MCF 10A (cell line): Measurements from ENCODE around the gene TRAPPC3L. TPM values are rescaled to one million over a fixed set of nuclear protein-coding genes. Genes with fewer than 3 reads are reported as not detected.

Experiments used
- BruUV-seq: library from RNA; stranded (reverse); fragments of 400-500 nt; replicated peaks from 2 replicates; lab custom pipeline; 2021; lab: Mats Ljungman, UMichigan
- CTCF ChIA-PET: fragments of 300-600 bp; sonication (Branson Sonifier 250); formaldehyde crosslinking; extraction: SDS; loops from one replicate; lab custom pipeline; 2021; ENCODE audit warnings: antibody characterized with exemption, inconsistent platforms; lab: Yijun Ruan, JAX
- POLR2A ChIA-PET: fragments of 300-600, 350-650 bp; sonication (Branson Sonifier 250); formaldehyde crosslinking; extraction: SDS; loops from one replicate; lab custom pipeline; 2020; ENCODE audit warnings: antibody characterized with exemption, inconsistent platforms; lab: Yijun Ruan, JAX
- DNase-seq: peaks from one replicate; pipeline ENCODE4 v3.0.0-alpha.2; 2018; ENCODE audit not compliant: unreplicated experiment
- H3K27ac Mint-ChIP-seq: one replicate; pipeline ENCODE4 v1.8.0; 2022; ENCODE audit warnings: mild to moderate bottlenecking, low read depth, mixed read lengths; ENCODE audit not compliant: unreplicated experiment
- H3K27me3 Mint-ChIP-seq: one replicate; pipeline ENCODE4 v1.8.0; 2022; ENCODE audit warnings: mixed read lengths; ENCODE audit not compliant: insufficient read depth, unreplicated experiment
- H3K36me3 Mint-ChIP-seq: one replicate; pipeline ENCODE4 v1.8.0; 2022; ENCODE audit warnings: mild to moderate bottlenecking, moderate library complexity, mixed read lengths; ENCODE audit not compliant: insufficient read depth, unreplicated experiment
- H3K4me1 Mint-ChIP-seq: one replicate; pipeline ENCODE4 v1.8.0; 2022; ENCODE audit warnings: mixed read lengths; ENCODE audit not compliant: insufficient read depth, unreplicated experiment
- H3K4me3 Mint-ChIP-seq: one replicate; pipeline ENCODE4 v1.8.0; 2022; ENCODE audit warnings: mild to moderate bottlenecking, moderate library complexity, mixed read lengths; ENCODE audit not compliant: unreplicated experiment
- H3K9me3 Mint-ChIP-seq: one replicate; pipeline ENCODE4 v1.8.0; 2022; ENCODE audit warnings: mixed read lengths; ENCODE audit not compliant: unreplicated experiment
- intact Hi-C: fragments of 100-400 bp; cut with micrococcal nuclease; formaldehyde crosslinking; loops from 2 replicates; pipeline ENCODE4 v1.14.1; 2022
- total RNA-seq: library from RNA; stranded (reverse); gene quantifications from 2 replicates; pipeline ENCODE4 v1.2.3, GENCODE V29; 2022
- TF ChIP-seq, protein P1 (sequence below): fragments of 200-600 bp; IDR thresholded peaks from one replicate; pipeline ENCODE4 v1.8.0; 2022; ENCODE audit warnings: antibody characterized with exemption, mild to moderate bottlenecking; ENCODE audit not compliant: unreplicated experiment

TRAPPC3L gene
- total RNA-seq, 1 experiment from 2014 or later: not detected

DNA sequence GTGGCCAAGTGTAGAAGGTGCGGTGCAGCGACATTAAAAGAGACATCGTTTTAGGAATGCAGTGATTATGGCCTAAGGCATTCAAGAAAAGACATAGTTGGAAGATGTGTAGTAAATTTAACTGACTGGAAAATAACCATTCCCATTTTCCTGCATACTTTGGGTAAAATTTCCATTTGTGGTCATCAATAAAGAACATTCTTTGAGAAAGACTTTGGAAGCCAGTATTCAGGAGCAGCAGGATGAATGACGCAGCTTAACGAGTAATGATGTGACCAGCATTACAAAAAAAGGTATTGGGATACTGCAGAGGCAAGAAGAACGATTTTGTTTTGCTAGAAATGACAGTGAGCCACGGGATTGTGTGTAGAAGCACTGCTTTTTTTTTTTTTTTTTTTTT is 18.8 kb upstream of the TRAPPC3L start:
- no peaks in the 10 kb centered on the region for H3K9me3 Mint-ChIP-seq
- H3K4me3 Mint-ChIP-seq: no peak overlapping the region
- BruUV-seq: no TSS peak
- H3K27ac Mint-ChIP-seq: no peak overlapping the region
- no peaks in the 10 kb centered on the region for H3K36me3 Mint-ChIP-seq
- ChIA-PET POLR2A (interaction anchor here (0.7 kb wide), 2 partner anchors 116 to 171 kb away, joined by 3 read pairs; no protein-coding TSS in a partner anchor), CTCF (interaction anchor here (0.6 to 9.5 kb wide), 6 partner anchors 9 to 347 kb away, joined by 3 to 155 read pairs (median 24); no protein-coding TSS in a partner anchor)
- TF ChIP-seq, protein P1, sequence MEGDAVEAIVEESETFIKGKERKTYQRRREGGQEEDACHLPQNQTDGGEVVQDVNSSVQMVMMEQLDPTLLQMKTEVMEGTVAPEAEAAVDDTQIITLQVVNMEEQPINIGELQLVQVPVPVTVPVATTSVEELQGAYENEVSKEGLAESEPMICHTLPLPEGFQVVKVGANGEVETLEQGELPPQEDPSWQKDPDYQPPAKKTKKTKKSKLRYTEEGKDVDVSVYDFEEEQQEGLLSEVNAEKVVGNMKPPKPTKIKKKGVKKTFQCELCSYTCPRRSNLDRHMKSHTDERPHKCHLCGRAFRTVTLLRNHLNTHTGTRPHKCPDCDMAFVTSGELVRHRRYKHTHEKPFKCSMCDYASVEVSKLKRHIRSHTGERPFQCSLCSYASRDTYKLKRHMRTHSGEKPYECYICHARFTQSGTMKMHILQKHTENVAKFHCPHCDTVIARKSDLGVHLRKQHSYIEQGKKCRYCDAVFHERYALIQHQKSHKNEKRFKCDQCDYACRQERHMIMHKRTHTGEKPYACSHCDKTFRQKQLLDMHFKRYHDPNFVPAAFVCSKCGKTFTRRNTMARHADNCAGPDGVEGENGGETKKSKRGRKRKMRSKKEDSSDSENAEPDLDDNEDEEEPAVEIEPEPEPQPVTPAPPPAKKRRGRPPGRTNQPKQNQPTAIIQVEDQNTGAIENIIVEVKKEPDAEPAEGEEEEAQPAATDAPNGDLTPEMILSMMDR: no peak
- no peaks in the 10 kb centered on the region for H3K27me3 Mint-ChIP-seq
- DNase-seq: no peak
- H3K4me1 Mint-ChIP-seq: no peaks in the 10 kb centered on the region
- intact Hi-C loops: no loop called here

DNA sequence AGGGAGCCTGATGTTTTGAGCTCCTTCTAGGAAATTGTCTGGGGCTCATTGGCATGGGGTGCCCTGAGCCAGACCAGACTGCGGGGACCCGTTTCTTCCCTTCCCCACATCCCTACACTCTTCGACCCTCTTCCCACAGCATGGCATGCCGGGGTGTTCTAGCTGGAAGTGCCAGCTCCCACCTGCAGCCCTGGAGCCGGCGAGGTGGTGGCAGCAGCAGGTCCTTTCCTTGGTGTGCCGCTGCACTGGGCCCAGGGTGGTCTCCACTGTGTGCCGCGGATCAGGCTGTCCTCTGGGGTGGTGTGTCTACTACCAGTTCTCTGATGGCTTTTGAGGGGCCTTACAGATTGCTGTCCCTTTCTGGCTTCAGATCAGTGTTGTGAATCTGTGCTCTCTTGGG is 18.3 kb upstream of the TRAPPC3L start:
- POLR2A ChIA-PET: interaction anchor here (0.6 to 0.7 kb wide), 3 partner anchors 22 to 171 kb away, joined by 3 read pairs; no protein-coding TSS in a partner anchor
- no peak overlapping the region for H3K27ac Mint-ChIP-seq

DNA sequence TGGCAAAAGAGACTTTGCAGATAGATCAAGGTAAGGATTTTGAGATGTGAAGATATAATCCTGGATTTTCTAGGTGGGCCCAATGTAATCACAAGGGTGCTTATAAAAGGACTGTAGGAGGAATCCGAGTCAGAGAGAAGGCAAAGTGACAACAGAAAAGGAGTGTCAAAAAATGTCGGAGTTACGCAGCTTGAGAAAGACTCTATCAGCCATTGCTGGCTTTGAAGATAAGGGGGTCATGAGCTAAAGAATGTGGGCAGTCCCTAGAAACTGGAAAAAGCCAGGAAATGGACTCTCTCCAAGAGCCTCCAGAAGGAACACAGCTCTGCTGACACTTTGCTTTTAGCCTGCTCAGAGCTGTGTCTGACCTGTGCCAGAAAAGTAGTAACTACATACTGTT is 17.1 kb upstream of the TRAPPC3L start:
- no TSS peak for BruUV-seq
- no peak overlapping the region for H3K4me3 Mint-ChIP-seq
- CTCF ChIA-PET: interaction anchor here (0.6 to 9.5 kb wide), 20 partner anchors 9 to 445 kb away, joined by 3 to 155 read pairs (median 6); partner anchors contain the start of genes CALHM4, CALHM5 and RWDD1
- H3K9me3 Mint-ChIP-seq: no peaks in the 10 kb centered on the region
- H3K27ac Mint-ChIP-seq: no peak overlapping the region
- TF ChIP-seq, protein P1: no peak
- intact Hi-C loops: no loop called here
- POLR2A ChIA-PET: interaction anchor here (0.9 to 1.6 kb wide), 3 partner anchors 9 to 446 kb away, joined by 3 to 7 read pairs (median 4); partner anchors contain the start of gene RWDD1
- no peaks in the 10 kb centered on the region for H3K36me3 Mint-ChIP-seq
- H3K4me1 Mint-ChIP-seq: peaks cover 4% of the 10 kb centered on the region
- H3K27me3 Mint-ChIP-seq: no peaks in the 10 kb centered on the region
- DNase-seq: no peak

More for the DNA sequence above, 18.3 kb upstream of the TRAPPC3L start:
- Mint-ChIP-seq H3K4me3 (no peak overlapping the region), H3K9me3 (no peaks in the 10 kb centered on the region), H3K4me1 (no peaks in the 10 kb centered on the region), H3K27me3 (no peaks in the 10 kb centered on the region), H3K36me3 (no peaks in the 10 kb centered on the region)
- intact Hi-C loops: no loop called here
- TF ChIP-seq, protein P1: no peak
- CTCF ChIA-PET: interaction anchor here (0.6 to 9.5 kb wide), 14 partner anchors 7 to 346 kb away, joined by 3 to 155 read pairs (median 8); partner anchors contain the start of genes CALHM5 and RWDD1
- BruUV-seq: no TSS peak
- DNase-seq: no peak

DNA sequence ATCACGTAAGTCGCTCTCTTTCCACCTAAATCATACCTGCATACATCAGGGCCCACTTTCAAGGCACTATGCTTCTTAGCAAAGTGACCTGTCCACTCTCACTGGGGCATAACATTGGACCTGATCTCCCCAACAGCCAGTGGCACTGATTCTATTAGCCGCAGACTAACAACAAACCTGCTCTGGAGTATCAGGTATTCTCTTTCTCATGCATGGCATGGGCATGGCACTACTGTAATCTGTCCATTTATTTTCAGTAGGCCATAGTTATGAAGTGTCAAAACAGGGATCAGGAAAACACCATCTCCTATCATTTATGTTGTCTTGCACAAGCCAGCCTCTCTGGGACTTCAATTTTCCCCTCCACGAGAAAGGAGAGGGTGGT is 16.5 kb upstream of the TRAPPC3L start:
- ChIA-PET POLR2A (interaction anchor here (0.5 to 1.6 kb wide), 2 partner anchors 9 to 308 kb away, joined by 3 to 7 read pairs; partner anchors contain the start of gene RWDD1), CTCF (interaction anchor here (0.7 to 9.5 kb wide), 16 partner anchors 9 to 347 kb away, joined by 3 to 155 read pairs (median 8); partner anchors contain the start of genes CALHM4, CALHM5 and RWDD1)
- H3K9me3 Mint-ChIP-seq: no peaks in the 10 kb centered on the region
- no peak for DNase-seq
- no peaks in the 10 kb centered on the region for H3K27me3 Mint-ChIP-seq
- peaks cover 6% of the 10 kb centered on the region for H3K4me1 Mint-ChIP-seq
- H3K36me3 Mint-ChIP-seq: no peaks in the 10 kb centered on the region
- TF ChIP-seq, protein P1: no peak
- BruUV-seq: no TSS peak
- intact Hi-C loops: no loop called here
- no peak overlapping the region for H3K4me3 Mint-ChIP-seq
- H3K27ac Mint-ChIP-seq: no peak overlapping the region
